Measurements from ENCODE around the gene IRF4.

DNA sequence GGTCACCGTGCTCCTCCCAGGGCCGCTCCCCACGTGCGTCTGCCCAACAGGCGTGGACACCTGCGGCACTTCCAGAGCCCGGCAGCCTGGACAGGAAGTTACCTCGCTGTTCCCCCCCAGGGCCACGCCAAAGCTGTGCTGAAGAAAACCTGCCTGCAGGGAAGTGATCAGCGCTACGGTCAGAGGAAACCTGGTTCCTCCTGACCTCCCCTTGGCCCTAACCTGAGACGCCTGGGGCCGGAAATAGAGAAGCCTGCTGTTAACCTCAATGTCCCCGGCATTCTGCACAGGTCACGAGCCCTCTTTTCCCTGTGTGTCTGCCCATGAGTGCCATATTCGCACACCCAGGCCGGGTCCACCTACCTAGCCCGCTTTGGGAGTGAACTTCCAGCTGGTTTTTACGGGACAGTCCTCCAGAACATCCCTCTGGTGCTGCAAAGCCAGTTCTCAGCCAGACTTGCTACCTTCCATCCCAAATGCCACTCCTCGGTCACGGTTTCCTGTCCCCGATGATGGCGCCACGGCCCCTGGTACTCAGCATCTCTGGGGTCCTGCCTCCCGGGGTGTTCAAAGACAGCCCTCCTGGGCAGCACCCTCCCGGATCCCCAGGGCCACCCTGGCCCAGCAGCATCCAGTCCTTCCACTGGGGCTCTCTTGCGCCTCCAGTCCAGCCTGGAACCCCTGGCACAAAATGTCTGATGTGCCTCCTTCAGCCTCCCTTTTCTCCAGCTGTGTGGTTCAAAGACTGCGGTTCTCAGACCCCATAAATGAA is 12.0 kb upstream of the IRF4 start:
- TF ChIP-seq, protein P1, sequence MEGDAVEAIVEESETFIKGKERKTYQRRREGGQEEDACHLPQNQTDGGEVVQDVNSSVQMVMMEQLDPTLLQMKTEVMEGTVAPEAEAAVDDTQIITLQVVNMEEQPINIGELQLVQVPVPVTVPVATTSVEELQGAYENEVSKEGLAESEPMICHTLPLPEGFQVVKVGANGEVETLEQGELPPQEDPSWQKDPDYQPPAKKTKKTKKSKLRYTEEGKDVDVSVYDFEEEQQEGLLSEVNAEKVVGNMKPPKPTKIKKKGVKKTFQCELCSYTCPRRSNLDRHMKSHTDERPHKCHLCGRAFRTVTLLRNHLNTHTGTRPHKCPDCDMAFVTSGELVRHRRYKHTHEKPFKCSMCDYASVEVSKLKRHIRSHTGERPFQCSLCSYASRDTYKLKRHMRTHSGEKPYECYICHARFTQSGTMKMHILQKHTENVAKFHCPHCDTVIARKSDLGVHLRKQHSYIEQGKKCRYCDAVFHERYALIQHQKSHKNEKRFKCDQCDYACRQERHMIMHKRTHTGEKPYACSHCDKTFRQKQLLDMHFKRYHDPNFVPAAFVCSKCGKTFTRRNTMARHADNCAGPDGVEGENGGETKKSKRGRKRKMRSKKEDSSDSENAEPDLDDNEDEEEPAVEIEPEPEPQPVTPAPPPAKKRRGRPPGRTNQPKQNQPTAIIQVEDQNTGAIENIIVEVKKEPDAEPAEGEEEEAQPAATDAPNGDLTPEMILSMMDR (IDR thresholded peaks at IDR 0.05): no peak
- TF ChIP-seq POLR2A (IDR thresholded peaks at IDR 0.05): no peak

All from testis (tissue), 2 donors.